Keratinocyte (primary cell): Measurements from ENCODE around the gene CTNND2.

Source experiments
- CTCF ChIP-seq, 3 experiments: IDR thresholded peaks in 1 of 3; conservative IDR thresholded peaks in 1 of 3; optimal IDR thresholded peaks in 1 of 3; 2 replicates in 2 of 3; 3 replicates in 1 of 3; pipeline versions ENCODE3 to v1.5.1; 2011; ENCODE audit warnings: low read length in 3 of 3, mild to moderate bottlenecking in 3 of 3, moderate library complexity in 2 of 3, control low read depth in 1 of 3, inconsistent platforms in 1 of 3; ENCODE audit not compliant: insufficient read depth in 2 of 3; ENCODE audit errors: extremely low read depth in 1 of 3
- EZH2 ChIP-seq: IDR thresholded peaks from one replicate; pipeline ENCODE4 v1.6.1; 2012; ENCODE audit warnings: inconsistent platforms, mild to moderate bottlenecking, low read length, moderate library complexity

DNA sequence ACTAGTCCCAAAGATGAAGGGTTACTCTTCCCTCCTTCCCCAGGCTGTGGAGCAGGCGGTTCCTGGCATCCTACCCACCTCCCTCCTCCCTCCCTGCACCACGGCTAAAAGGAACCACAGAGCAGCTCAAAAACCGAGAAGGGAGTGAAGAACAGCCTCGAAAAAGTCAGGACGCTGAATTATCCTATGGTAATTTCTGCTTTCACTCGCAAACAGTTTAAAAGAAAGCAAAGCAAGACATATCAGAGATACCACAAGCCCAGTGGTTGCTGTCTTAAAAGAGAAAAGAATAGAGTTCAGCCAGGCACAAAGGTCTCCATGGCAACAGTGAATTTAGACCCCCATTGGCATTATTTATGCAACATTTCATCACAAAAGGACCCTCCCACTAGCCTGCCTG is 315.4 kb downstream of the CTNND2 start:
- TF ChIP-seq CTCF (optimal IDR thresholded peaks at IDR 0.05 in 1 of 3, IDR thresholded peaks at IDR 0.05 in 1 of 3, conservative IDR thresholded peaks at IDR 0.05 in 1 of 3; ENCODE audit: extremely low read depth in 1 of 3, insufficient read depth in 2 of 3, low read length in 3 of 3) = no peak
- no peak for TF ChIP-seq EZH2
